Parathyroid adenoma (tissue), 2 donors: ENCODE measurements around the gene VIL1.
A peak's percentile ranks its signal among the peaks of the same experiment; 100 is the strongest.

Experiments
- H2AFZ ChIP-seq: fragments of 300-600 bp; sonication (generic); one replicate; pipeline ENCODE4 v1.7.0; 2017; ENCODE audit warnings: antibody characterized with exemption, mild to moderate bottlenecking
- H3K27ac ChIP-seq: fragments of 300-600 bp; sonication (generic); one replicate; pipeline ENCODE4 v1.7.0; 2017
- H3K27me3 ChIP-seq: fragments of 300-600 bp; sonication (generic); one replicate; pipeline ENCODE4 v1.7.0; 2017; ENCODE audit warnings: low read length; ENCODE audit not compliant: control insufficient read depth, insufficient read depth
- H3K36me3 ChIP-seq: fragments of 300-600 bp; sonication (generic); one replicate; pipeline ENCODE4 v1.7.0; 2017; ENCODE audit warnings: low read length; ENCODE audit not compliant: control insufficient read depth, insufficient read depth
- H3K4me1 ChIP-seq: fragments of 300-600 bp; sonication (generic); one replicate; pipeline ENCODE4 v1.7.0; 2017; ENCODE audit warnings: control low read depth
- H3K4me2 ChIP-seq: fragments of 300-600 bp; sonication (generic); one replicate; pipeline ENCODE4 v1.7.0; 2017; ENCODE audit warnings: low read length
- H3K4me3 ChIP-seq: fragments of 300-600 bp; sonication (generic); one replicate; pipeline ENCODE4 v1.7.0; 2017; ENCODE audit warnings: low read depth, low read length
- H3K79me2 ChIP-seq: fragments of 300-600 bp; sonication (generic); one replicate; pipeline ENCODE4 v1.7.0; 2017; ENCODE audit warnings: control low read depth
- H3K9ac ChIP-seq: fragments of 300-600 bp; sonication (generic); one replicate; pipeline ENCODE4 v1.7.0; 2017; ENCODE audit warnings: mild to moderate bottlenecking
- H3K9me3 ChIP-seq: fragments of 300-600 bp; sonication (generic); one replicate; pipeline ENCODE4 v1.7.0; 2017; ENCODE audit warnings: low read length; ENCODE audit not compliant: control insufficient read depth
- CTCF ChIP-seq: fragments of 300-600 bp; sonication (generic); IDR thresholded peaks from one replicate; pipeline ENCODE4 v1.7.0; 2017; ENCODE audit warnings: antibody characterized with exemption, mild to moderate bottlenecking
- donor health status: primary hyperparathyroidism.

The VIL1 gene

GRCh38 chr2:218418717-218419458, at the start of gene VIL1:
TSS of gene VIL1 (plus strand) at chr2:218419123. CDS start at chr2:218423779, 4,656 bp downstream.
- no peaks in the 10 kb centered on the region for H3K36me3 ChIP-seq
- H3K9me3 ChIP-seq, result no peaks in the 10 kb centered on the region
- H3K27ac ChIP-seq, result no peak within 1 kb of the TSS
- H3K4me2 ChIP-seq, result no peak within 1 kb of the TSS
- TF ChIP-seq CTCF, result no peak
- H2AFZ ChIP-seq, result no peak within 1 kb of the TSS
- H3K27me3 ChIP-seq, result no peaks in the 10 kb centered on the region
- no peak within 1 kb of the TSS for H3K9ac ChIP-seq
- no peaks in the 10 kb centered on the region for H3K4me1 ChIP-seq
- no peaks in the 10 kb centered on the region for H3K79me2 ChIP-seq
- no peak within 1 kb of the TSS for H3K4me3 ChIP-seq

GRCh38 chr2:218369330-218369729, 49.6 kb upstream of the VIL1 start:
- no peak for TF ChIP-seq CTCF
- Histone ChIP-seq H3K4me3 (no peak overlapping the region), H3K27ac (no peak overlapping the region), H3K79me2 (no peaks in the 10 kb centered on the region), H3K9ac (no peak overlapping the region), H3K36me3 (no peaks in the 10 kb centered on the region), H3K4me2 (no peak overlapping the region), H3K4me1 (peaks cover 4% of the 10 kb centered on the region), H3K27me3 (no peaks in the 10 kb centered on the region), H3K9me3 (no peaks in the 10 kb centered on the region), H2AFZ (peak overlapping the region; percentile 96)

GRCh38 chr2:218370410-218371063, 48.4 kb upstream of the VIL1 start:
- no peaks in the 10 kb centered on the region for H3K36me3 ChIP-seq
- H2AFZ ChIP-seq, result no peak overlapping the region
- peaks cover 4% of the 10 kb centered on the region for H3K4me1 ChIP-seq
- no peak for TF ChIP-seq CTCF
- peak overlapping the region; percentile 17 for H3K27ac ChIP-seq
- no peak overlapping the region for H3K9ac ChIP-seq
- no peaks in the 10 kb centered on the region for H3K9me3 ChIP-seq
- H3K27me3 ChIP-seq, result no peaks in the 10 kb centered on the region
- no peak overlapping the region for H3K4me3 ChIP-seq
- no peaks in the 10 kb centered on the region for H3K79me2 ChIP-seq
- H3K4me2 ChIP-seq, result no peak overlapping the region

GRCh38 chr2:218371983-218372350, 47.0 kb upstream of the VIL1 start:
- no peaks in the 10 kb centered on the region for H3K79me2 ChIP-seq
- no peak overlapping the region for H3K4me2 ChIP-seq
- H3K27me3 ChIP-seq, result no peaks in the 10 kb centered on the region
- no peak overlapping the region for H3K27ac ChIP-seq
- H3K9ac ChIP-seq, result no peak overlapping the region
- no peak overlapping the region for H2AFZ ChIP-seq
- H3K4me1 ChIP-seq, result peaks cover 4% of the 10 kb centered on the region
- no peaks in the 10 kb centered on the region for H3K36me3 ChIP-seq
- H3K9me3 ChIP-seq, result no peaks in the 10 kb centered on the region
- no peak for TF ChIP-seq CTCF
- no peak overlapping the region for H3K4me3 ChIP-seq
